ENCODE measurements around the gene SOX10.

Gene SOX10

DNA sequence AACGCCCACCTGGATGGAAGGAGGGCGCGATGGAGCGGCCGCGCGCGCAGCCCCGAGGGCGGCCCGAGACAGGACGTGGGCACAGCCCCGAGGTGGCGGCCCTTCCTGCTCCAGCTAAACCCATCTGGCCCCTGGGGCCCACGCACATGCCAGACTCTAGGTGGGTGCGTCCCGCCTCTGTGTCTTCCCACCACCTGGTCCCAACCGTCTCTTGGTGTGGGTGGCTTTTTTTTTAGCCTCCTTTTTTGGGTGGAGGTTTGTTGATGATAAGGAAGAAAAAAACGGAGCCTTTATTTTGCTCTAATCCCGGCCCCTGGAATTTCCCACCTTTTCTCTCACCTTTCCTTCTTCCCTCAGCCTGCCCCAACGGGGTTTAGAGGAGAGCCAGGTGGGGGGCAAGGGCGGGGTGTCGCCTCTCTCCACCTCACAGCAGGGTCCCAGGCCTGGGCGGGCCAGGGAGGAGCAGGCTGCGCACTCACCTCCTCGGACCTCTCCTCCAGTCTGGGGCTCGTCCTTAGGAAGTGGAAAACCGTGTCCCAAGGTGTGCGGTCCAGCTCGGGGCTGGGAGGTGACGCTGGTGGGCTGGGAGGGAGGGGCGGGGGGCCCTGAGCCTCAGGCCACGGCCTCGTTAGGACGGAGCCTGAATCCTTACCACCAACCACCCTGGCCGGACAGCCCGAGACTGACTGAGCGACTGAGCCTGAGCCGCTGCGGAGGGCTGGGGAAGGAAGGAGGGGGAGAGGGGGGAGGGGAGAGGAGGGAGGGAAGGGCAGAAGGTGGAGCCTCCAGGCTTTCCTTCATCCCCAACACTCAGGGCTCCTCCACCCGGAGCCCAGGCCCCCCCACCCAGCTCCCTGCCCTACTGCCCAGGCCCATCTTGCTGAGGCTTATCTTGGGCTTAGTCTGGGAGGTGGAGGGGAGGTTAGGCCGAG is at the start of gene SOX10:
Gene SOX10, minus strand, starts transcription at position 696 of the 932 bp plus-strand sequence. CDS start 771 bp downstream, outside the sequence.
- DNase-seq (ENCODE audit: low read depth): no peak

DNA sequence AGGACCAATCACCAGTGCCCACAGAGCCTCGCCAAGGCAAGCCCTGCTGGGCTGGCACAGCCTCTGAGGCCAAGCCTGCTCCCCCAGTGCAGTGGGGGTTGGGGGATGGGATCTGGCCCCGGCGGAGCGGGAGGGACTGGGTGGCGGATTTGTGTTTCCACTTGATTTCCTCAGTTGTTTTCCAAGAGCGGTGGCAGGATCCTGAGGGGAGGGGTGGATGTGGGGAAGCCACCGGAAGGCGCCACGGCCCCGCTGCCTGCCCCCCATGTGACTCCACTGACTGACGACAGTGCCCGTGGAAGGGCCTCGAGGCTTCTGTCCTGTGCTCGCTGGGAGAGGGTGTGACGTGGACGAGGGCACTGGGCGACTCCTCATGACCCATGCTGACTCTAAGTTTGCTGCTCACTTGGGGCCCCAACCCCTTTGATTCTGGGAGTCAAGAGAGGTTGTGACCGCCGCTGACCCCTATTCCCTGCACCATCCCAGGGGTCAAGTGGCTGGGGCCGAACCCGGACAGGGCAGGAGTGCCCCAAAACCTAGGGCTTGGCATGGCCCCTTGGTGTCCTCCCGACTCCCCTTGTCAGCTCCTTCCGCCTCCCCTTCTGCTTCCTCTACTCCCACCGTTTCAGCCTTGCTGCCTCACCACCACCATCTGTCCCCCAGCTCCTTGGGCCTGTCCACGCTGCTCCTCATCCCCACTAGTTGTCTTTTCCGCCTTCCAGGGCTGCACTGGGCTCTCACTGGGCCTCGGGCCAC is 49.3 kb upstream of the SOX10 start:
- no peak for DNase-seq (ENCODE audit: low read depth)

DNA sequence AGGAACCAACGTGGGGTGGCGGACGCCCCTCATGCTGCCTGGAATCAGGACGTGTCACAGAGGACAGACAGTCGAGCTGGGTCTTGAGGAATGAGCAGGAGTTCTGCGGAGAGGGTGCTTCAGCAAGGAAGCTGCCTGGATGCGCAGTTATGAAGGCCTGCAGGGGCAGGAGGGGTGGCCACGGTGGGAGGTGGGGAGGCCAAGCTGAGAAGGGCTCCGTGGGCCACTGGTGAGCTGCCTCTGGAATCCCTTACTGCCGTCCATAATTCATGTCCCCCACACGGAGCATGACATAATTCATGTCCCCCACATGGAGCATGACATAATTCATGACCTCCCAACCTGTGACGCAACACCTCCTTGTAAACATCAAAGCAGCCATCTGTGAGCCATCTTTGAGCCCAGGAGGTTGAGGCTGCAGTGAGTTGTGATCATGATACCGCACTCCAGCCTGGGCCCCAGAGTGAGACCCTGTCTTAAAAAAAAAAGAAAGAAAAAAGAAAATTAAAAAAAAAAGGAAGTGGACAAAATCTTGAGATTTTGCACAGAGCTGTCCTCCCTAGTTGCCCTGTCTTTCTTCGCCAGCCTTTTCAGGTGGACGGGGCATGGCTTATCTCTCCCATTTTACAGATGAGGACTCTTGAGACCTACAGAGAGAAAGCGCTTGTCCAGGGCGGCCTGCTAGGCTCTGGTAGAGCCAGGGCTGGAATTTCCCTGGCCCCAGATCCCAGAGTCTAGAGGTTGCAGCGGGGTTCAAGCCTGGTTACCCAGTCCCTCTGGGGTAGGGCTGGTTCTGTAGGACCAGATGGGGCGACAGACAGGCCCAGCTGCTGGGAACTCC is 48.5 kb upstream of the SOX10 start:
- DNase-seq (ENCODE audit: low read depth): no peak

DNA sequence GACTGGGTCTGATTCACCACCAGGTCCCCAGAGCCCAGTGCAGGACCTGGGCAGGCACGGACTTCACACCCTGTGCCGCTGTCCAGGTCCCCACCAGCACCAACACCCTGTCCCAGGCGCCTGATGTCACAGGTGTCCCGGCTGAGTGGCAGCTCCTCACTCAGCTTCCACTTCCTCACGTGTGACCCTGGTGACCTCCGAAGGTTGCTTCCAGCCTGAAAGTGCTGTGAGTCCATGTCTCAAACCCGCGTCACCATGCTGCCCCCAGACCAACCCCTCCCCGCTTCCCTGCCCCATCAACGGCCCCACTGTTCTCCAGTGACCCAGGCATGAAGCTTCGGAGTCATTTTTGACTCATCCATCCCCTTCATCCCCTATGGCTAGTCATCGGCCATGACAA is 47.1 kb upstream of the SOX10 start:
- no peak for DNase-seq (ENCODE audit: low read depth)

DNA sequence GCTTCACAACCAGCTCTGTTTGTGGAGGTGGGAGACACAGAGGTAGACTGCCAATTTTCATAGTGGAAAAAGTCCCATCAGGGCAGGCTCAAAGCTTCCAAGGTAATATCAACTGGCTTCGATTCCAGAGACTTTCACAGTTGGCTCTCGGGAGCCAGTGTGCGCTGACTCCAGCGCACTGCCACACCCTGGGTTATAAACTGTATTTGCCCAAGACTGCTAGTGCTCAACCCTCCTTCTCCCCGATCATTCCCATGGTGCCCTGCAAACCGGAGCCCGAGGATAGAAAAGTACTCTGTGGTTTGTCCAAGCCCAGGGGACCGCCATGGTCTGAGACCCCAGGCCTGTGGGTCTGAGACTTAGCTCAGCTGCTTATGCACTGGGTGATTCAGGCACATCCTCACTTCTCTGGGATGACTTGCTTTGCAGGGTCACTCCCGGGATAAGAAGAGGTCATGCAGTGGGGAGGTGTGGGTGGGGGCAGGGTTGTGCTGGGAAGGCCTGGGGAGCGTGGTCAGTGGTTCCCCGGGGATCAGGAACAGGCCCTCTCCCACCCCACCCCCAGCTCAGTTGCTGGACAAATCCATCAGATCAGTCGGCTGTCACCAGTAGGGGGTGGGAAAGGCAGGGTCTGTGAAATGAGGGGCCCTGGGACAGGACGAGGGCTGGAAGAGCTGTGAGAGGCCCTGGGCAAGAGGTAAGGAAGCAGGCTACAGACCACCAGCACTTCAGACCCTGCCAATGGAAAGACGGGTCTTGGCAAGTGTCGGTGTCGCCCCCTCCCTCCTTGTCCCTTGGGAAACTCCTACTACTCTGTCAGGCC is 46.2 kb upstream of the SOX10 start:
- DNase-seq (ENCODE audit: low read depth): no peak

DNA sequence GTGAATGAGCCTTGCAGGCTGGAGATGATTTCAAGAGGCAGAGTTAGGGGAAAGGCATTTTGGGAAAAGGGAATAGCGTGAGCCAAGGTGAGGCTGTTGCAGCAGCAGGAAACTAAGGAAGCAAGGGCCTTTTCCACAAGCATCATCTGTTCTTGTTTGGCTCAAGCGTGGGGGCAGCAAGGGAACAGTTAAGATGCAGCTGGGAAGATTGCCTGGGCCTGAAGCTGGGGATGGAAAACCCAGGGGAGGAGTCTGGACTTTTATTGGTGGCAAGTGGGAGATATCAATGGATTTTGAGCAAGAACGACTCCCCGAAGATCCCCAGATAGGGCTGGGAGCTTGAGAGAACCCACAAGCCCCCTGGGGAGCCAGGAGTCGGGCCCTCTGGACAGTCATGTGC is 45.5 kb upstream of the SOX10 start:
- no peak for DNase-seq (ENCODE audit: low read depth)

DNA sequence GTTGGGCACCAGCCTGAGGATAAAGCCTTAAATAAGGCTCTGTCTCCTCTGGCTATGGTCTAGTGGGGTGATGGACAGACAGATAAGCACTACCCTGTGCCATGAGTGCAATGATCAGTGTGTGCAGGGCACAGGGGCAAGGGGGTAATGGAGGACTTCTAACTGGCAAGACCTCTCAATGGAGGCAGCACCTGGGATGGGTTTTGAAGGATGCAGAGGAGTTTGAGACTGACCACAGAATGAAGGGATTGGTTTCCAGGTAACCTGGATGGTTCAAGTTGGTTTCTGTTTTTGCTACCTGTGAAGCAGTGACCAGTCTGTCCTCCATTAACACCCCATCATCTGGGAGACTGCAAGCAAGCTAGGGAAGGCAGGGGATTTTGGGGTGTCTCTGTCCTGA is 45.0 kb upstream of the SOX10 start:
- no peak for DNase-seq (ENCODE audit: low read depth)

DNA sequence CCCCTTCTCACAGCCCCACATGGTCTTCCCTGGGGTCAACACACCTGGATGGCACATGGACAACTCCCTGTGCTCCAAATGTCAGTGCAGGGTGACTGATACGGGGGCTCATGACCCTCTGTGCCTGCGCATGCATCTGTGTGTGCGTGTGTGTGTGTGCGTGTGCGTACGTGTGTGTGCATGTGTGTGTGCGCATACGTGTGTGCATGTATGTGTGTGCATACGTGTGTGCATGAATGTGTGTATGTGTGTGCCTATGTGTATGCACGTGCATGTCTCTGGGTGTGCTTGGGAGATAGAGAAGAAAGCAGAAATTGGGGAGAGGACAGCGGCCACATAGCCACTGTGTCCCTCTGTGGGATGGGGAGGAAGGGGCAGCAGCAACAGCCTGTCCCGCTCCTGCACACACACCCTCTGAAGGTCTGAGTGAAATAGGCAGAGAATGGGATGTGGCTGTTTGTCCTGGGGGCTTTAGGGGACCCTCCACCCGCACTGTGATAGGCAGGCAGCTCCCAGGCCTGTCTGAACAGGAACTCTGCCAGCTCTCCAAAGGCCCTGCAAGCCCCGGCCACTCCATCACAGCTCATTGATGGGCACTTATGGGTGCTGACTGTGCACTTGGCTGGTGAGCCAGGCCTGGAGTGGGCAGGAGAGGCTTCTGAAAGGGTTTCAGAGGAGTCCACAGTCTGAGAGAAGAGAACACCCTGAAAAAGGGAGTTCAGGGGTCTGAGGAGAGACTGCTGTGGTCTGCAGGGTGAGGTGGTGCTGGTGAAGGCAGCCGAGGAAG is 44.2 kb upstream of the SOX10 start:
- no peak for DNase-seq (ENCODE audit: low read depth)

DNA sequence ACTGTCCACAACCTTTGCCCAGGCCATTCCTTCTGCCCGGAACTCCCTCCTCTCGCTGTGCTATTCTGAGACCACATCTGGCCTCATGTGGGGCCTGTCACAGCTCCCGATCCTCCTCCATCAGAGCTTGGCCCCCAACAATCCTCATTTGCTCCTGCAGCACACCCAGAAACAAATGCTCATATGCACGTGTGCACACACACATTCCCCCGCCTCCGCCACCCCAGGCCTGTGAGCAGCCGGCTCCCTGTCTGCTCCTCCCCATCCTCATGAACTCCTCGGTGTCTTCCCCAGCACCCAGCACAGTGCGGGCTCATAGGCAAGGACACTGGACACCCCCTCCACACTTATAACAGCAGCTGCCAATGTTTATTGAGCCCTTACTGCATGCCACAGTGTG is 43.1 kb upstream of the SOX10 start:
- DNase-seq (ENCODE audit: low read depth): no peak

DNA sequence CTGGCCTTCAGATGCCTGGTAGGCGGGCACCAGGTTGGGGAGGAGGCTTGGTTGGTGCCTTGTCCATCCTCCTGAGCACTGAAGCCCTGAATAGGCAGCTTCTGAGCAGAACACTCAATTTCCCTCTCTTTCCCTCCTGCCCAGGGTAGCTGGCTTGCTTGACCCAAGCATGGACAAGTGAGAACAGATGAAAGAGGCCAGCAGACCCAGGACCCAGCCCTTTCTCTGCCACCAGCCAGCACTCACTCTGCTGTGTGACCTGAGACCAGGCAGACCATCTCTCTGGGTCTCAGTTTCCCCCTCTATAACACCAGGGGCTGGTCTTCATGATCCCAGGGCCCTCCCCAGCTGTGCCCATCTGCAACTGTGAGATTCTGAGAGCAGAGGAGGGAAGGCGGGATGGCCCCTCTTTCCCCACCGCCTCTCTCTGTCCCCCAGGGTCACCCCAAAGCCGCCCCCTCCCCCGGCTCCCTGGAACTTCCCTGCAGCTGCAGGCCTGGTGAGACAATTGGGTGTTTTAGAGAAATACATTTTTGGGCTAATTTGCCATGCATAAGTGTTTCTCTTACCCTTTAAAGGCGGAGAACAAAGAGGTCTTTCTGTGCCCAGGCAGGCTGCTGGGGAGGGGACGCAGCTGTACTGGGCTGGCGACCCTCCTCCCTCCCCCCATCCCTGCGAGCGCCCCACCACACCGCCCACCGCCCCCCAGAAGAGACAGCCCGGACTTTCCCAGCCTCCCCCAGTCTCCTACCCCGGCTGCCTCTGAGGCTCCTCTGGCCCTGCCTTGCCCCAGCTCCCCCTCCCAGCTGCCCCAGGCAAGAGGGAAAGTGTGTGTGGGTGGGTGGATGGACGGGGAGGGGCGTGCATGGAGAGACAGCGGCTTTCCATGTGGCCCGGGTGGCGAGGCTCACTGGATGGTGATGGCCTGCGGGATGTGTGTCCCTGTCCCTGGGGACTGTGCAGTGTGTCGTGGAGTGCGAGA is 42.1 kb upstream of the SOX10 start:
- no peak for DNase-seq (ENCODE audit: low read depth)

DNA sequence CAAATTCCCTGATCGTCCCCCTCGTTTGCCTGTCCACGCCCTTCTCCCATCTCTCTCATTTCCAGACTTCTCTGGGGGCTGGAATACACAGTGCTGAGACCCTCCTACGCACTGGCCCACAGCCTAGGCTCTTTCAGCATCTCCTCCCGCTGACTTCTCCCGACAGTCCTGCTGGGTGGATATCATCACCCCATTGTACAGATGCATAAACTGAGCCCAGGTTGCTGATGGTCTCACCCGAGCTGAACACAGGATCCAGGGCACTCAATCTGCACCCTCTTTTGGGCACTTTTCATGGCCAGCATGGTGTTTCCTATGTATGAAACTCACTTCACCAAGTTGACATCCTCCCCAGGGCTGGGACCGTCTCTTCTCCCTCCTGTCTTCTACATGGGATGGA is 41.2 kb upstream of the SOX10 start:
- no peak for DNase-seq (ENCODE audit: low read depth)

DNA sequence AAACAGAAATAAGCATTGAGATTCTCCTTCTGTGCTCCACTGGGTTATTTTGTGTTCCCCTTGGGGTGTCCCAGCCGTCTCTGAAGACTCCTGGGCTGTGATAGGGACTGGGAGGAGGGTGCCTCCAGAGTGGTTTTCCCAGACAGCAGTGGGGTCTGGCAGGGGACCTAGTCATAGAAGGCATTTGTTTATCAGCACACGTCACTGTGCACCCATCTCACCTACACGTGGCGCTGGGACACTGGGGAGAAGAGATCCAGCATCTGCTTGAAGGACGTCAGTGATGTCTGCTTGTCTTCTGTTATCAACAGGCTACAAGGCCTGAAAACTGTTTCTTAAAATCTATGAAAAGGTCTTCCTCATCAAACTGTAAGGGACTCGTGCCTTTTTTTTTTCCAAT is 38.7 kb upstream of the SOX10 start:
- no peak for DNase-seq (ENCODE audit: low read depth)

DNA sequence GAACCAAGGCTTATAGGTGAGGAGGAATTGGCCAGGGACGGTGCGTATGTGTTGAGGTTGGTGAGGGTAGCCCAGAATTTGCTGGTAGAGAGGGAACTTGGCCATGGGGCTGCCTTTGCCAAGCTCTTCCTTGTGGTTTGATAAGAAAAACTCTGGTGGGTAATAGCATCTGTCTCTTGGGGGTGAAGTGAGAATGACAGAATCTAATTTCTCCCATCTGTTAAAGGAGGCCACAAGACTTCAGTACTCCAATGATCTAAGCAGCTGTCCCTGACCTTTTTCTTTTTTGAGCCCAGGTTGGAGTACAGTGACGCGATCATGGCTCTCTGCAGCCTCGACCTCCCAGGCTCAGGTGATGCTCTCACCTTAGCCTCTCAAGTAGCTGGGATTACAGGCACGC is 36.9 kb upstream of the SOX10 start:
- DNase-seq (ENCODE audit: low read depth): no peak

DNA sequence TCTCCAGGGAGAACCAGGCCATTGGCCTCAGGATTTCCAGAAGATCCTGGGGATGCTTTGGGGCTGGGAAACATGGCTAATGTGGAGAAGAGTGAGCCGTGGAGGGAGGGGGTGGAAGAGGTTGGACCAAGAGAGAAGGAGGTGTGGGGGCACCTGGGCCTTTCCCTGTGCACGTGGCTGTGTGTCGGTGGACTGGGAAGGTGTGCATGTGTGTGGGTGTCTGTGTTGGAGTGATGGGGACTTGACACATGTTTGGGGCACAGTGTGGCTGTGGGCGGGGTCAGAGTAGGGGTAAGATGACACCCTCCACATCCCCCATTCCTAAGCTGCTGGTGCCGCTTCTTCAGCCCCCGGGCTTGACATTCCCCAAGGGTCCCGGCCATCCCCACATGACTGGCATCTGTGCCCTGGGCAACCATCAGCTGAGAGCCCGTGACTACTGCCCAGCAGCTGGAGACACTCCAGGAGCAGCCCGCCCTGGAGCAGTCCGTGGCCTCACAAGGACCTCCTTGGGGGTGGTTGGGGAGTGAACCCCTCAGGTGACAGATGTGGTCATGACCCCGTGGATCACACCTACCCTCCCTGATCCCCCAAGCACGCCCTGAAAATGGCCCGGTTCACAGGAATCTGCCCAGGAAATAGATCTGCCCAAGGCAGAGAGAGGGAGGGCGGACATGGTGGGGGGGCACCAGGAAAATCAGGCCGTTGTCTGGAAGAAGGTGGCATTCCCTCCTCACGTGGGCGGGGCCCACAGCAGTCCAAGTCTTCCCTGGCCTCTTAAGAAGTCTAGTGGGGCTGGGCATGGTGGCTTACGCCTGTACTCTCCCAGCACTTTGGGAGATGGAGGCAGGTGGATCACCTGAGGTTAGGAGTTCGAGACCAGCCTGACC is 34.8 kb upstream of the SOX10 start:
- no peak for DNase-seq (ENCODE audit: low read depth)

DNA sequence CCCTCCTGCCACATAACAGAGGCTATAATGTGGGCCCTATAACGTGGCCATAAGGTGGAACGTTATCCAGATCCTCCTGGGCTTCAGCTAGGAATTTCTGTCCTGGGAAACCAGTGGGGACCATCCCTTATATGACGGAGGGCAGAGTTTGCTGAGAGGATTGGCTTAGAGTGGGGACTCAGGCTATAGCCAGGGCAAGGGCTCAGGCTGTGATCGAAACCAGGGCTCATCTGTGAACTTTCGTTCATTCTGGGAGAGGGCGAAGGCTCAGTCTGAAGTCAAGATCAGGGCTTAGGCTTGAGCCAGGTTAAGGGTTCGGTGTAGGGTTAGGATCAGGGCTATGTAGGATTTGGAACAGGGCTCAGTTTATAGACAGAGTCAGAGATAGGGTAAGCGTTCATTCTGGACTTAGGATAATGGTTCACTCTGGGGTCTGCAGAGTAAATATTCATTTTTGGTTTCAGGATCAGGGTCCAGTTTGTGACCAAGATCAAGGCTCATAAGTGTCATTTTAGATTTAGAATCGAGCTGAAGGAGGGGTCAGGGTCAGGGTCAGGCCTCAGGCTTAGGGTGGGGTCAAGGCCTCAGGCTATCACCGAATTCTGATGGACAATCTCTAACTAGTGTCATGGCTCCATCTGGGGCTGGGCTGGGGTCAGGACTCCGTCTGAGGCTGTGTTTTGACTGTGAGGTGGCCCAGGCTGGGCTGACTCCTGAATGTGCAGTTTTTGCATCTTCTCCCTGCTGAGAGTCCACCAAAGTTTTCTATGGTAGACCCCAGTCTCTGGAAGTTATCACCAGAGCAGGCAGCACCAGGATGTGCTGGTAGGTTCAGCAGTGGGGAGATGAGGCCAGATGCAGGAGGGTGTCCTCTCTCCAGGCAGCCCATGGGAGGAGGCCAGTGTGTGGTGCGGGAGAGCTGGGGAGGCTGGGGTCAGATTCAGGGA is 33.9 kb upstream of the SOX10 start:
- no peak for DNase-seq (ENCODE audit: low read depth)

DNA sequence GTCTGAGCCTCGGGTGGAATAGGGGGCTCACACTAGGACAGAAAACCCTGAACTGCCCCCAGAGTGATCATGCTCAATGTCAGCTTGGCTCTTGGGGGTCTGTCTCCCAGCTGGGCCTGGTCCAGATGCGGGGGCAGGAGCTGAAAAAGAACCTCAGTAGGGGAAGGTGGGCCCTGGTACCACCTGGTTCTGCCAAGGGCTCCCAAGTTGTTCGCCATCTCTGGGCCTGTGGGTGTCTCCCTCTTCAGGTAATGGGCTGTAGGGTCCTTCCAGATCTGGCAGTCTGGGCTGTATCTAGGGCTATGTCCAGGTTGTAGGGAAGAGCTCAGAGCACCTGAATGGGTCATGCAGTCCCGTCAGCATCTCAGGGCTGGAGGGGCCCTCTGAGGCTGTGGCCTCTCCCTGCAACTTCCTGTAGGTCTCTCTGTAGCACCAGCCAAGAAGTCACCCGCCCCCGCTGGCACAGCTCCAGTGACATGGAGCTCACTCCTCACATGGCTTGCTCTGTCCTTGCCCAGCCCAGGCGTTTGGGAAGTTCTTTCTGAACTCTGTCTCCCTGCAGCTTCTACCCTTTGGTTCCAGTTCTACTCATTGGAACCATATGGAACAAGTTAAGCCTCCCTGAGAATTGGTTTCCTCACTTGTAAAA is 33.0 kb upstream of the SOX10 start:
- no peak for DNase-seq (ENCODE audit: low read depth)

Data from CMK (cell line).